Measurements from ENCODE around the gene AIF1.

AIF1 gene

GRCh38 chr6:31643818-31644454, 28.9 kb downstream of the AIF1 start:
- DNase-seq, result no peak

- DNase-seq, result no peak
Observed at GRCh38 chr6:31645325-31645724, 30.3 kb downstream of the AIF1 start.

GRCh38 chr6:31651602-31652191, 36.7 kb downstream of the AIF1 start:
- no peak for DNase-seq

- no peak for DNase-seq
Observed at GRCh38 chr6:31652925-31653724, 38.1 kb downstream of the AIF1 start.

GRCh38 chr6:31654574-31655348, 39.7 kb downstream of the AIF1 start:
- no peak for DNase-seq

GRCh38 chr6:31655349-31656237, 40.6 kb downstream of the AIF1 start, which contains the start of gene APOM:
TSS of gene APOM (plus strand) at chr6:31655894. CDS start at chr6:31655967, 73 bp downstream.
- DNase-seq, result no peak

- DNase-seq, result no peak
Observed at GRCh38 chr6:31657406-31658157, 42.5 kb downstream of the AIF1 start.

- DNase-seq, result no peak
Observed at GRCh38 chr6:31658158-31658688, 43.2 kb downstream of the AIF1 start.

GRCh38 chr6:31658983-31659648, 44.1 kb downstream of the AIF1 start:
- no peak for DNase-seq

- DNase-seq, result no peak
Observed at GRCh38 chr6:31659649-31660380, 44.8 kb downstream of the AIF1 start.

GRCh38 chr6:31660381-31661261, 45.6 kb downstream of the AIF1 start, which contains the start of gene C6orf47:
TSS of gene C6orf47 (minus strand) at chr6:31660778. CDS start at chr6:31659947, 831 bp downstream.
- DNase-seq, result peak; percentile 67

GRCh38 chr6:31661262-31662123, 46.5 kb downstream of the AIF1 start:
- DNase-seq, result no peak

GRCh38 chr6:31662124-31662723, 47.2 kb downstream of the AIF1 start:
- no peak for DNase-seq

GRCh38 chr6:31663126-31663960, 48.3 kb downstream of the AIF1 start:
- no peak for DNase-seq

GRCh38 chr6:31663961-31664789, 49.1 kb downstream of the AIF1 start:
- no peak for DNase-seq
